ENCODE measurements around the gene PPL.
"Not testable (repeated sequence)": the region's sequence is repeated elsewhere in the genome, so short reads cannot be mapped to it uniquely, and the experiment has no call there.

PPL gene

DNA sequence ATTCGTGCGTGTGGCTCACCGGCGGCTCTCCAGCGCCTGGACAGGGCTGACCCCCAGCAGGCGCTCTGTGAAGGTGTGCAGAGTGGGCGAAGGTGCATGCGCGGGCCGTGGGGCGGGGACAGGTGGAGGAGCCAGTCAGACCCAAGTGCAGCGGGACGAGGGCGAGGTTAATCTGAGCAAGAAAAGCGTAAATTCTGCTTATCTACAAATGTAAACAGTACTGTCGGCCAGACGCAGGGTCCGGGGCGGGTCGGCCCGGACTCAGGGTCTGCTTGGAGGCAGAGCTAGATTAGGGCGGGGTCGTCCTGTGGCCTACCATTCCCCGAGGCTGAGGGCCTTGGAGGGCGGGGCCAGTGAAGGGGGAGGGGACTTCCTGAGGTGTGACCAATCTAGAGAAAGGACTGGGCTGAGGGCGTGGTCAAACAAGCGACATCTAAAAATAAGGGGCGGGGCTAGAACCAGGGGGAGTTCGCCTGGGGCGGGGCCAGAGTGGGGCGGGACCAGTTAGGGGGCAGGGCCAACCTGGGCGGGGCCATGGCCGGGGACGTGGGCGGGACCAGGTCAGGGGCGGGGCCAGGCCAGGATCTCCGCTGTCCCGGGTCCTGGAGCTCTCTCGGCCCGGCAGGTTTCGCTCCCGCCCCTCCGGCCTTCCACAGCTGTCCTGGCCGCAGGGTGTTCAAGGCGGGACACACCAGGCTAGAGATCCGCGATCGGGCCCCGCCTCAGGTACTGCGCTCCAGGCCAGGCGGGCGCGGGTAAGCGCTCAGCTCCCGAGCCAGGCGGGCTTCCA is 21.0 kb upstream of the PPL start, which contains the start of gene SEC14L5:
TSS of gene SEC14L5 (plus strand) at position 611 of the 790 bp plus-strand sequence. CDS start 994 bp downstream, outside the sequence.
- FAIRE-seq (no peak), DNase-seq (ENCODE audit: insufficient read length, low spot score) (peak; percentile 96)
- TF ChIP-seq, protein P1, sequence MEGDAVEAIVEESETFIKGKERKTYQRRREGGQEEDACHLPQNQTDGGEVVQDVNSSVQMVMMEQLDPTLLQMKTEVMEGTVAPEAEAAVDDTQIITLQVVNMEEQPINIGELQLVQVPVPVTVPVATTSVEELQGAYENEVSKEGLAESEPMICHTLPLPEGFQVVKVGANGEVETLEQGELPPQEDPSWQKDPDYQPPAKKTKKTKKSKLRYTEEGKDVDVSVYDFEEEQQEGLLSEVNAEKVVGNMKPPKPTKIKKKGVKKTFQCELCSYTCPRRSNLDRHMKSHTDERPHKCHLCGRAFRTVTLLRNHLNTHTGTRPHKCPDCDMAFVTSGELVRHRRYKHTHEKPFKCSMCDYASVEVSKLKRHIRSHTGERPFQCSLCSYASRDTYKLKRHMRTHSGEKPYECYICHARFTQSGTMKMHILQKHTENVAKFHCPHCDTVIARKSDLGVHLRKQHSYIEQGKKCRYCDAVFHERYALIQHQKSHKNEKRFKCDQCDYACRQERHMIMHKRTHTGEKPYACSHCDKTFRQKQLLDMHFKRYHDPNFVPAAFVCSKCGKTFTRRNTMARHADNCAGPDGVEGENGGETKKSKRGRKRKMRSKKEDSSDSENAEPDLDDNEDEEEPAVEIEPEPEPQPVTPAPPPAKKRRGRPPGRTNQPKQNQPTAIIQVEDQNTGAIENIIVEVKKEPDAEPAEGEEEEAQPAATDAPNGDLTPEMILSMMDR (IDR thresholded peaks at IDR 0.05; ENCODE audit: insufficient read depth, missing control alignments): no peak

DNA sequence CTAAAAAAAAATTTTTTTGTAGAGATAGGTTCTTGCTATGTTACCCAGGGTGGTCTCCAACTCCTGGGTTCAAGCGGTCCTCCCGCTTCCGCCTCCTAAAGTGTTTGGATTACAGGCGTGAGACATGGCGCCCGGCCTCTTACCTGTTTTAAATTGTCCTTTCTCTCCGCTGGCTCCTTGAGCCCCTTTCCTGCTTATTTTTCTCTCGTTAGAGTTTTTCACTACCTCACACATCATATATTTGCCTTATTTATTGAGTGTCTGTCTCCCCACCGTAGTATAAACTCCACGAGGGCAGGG is 20.4 kb upstream of the PPL start:
- no peak for DNase-seq (ENCODE audit: insufficient read length, low spot score)
- TF ChIP-seq, protein P1 (IDR thresholded peaks at IDR 0.05; ENCODE audit: insufficient read depth, missing control alignments): no peak
- no peak for FAIRE-seq

DNA sequence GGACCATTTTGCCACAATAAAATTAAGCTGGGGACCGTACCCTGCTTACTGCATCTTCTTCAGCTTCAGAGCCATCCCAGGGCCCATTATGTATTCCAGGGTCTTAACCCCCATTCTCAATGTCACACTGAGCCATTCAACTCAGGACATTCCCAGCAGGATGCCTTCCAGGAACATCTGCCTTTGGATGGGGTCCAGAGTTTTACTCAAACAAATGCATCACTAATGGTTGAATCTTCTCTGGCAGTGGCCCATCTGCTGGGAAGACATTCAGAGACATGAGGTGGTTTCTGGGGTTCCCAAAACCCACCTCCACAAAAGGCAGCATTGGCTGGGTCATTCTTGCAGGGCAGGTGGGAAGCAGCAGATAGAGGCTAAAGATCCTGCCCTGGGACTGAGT is 17.8 kb upstream of the PPL start:
- TF ChIP-seq, protein P1 (IDR thresholded peaks at IDR 0.05; ENCODE audit: insufficient read depth, missing control alignments): no peak
- no peak for FAIRE-seq
- no peak for DNase-seq (ENCODE audit: insufficient read length, low spot score)

DNA sequence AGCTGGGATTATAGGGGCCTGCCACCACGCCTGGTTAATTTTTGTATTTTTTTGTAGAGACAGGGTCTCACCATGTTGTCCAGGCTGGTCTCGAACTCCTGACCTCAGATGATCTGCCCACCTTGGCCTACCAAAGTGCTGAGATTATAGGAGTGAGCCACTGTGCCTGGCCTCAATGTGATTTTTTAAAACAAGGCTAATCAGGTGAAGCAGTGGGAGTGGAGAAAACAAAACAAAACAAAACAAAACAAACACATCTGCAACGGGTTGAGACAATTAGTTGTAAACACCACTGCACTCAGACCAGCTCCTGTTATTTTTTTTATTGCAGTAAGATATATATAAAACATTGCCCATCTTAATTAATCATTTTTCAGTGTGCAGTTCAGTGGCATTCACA is 14.6 kb upstream of the PPL start:
- DNase-seq (ENCODE audit: insufficient read length, low spot score); FAIRE-seq: not testable (repeated sequence)

DNA sequence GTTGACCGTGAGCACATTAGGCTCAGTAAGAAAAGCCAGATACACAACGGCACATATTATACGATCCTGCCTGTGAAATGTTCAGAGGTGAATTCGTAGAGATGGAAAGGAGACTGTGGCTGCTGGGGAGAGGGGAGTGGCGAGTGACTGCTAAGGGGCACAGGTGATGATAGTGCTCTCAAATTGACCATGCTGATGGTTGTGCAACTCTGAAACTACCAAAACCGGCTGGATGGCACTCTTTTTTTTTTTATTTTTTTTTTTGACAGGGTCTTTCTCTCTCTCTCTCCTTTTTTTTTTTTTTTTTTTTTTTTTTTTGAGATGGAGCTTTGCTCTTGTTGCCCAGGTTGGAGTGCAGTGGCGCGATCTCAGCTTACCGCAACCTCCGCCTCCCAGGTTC is 13.0 kb upstream of the PPL start:
- no peak for DNase-seq (ENCODE audit: insufficient read length, low spot score)
- FAIRE-seq: no peak
- TF ChIP-seq, protein P1 (IDR thresholded peaks at IDR 0.05; ENCODE audit: insufficient read depth, missing control alignments): no peak

DNA sequence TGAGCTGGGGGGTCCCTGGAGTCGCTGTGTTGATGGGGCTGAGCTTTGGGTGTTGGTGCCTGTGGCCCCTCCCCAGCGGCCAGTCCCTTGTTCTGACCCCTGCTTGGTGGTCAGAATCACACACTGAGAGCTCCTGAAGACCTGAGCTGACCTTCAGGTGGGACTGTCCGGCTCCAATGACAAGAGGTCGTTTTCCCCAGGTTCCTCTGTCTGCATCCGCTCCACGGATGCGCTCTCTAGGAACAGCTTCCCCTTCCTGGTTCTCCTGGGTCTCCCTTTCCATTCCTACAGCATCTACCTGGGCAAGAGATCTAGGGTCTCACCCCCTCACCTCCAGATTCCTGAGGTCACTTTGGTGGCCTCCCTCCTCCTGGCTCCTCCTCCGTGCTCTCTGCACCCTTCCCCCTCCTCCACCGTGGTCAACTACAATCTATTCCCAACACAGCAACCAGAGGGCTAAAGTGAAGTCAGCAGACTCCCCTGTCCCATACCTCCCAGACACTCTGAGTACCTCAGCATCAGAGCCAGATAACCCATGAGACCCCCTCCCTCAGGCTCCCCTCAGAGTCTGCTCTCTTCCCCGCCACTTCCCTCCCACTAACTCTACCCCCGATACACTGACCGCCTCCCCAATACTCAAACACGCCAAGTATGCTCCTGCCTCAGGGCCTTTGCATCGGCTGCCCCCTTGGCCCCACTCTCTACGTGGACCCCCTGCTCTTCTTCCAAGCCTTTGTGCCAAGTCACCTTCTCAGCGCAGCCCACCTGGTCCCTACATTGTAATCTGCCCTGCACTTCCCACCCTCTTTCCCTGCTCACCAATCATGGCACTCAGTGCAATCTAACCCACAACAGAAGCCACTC is 12.2 kb upstream of the PPL start:
- DNase-seq (ENCODE audit: insufficient read length, low spot score) (no peak), FAIRE-seq (no peak)
- TF ChIP-seq, protein P1 (IDR thresholded peaks at IDR 0.05; ENCODE audit: insufficient read depth, missing control alignments): no peak

DNA sequence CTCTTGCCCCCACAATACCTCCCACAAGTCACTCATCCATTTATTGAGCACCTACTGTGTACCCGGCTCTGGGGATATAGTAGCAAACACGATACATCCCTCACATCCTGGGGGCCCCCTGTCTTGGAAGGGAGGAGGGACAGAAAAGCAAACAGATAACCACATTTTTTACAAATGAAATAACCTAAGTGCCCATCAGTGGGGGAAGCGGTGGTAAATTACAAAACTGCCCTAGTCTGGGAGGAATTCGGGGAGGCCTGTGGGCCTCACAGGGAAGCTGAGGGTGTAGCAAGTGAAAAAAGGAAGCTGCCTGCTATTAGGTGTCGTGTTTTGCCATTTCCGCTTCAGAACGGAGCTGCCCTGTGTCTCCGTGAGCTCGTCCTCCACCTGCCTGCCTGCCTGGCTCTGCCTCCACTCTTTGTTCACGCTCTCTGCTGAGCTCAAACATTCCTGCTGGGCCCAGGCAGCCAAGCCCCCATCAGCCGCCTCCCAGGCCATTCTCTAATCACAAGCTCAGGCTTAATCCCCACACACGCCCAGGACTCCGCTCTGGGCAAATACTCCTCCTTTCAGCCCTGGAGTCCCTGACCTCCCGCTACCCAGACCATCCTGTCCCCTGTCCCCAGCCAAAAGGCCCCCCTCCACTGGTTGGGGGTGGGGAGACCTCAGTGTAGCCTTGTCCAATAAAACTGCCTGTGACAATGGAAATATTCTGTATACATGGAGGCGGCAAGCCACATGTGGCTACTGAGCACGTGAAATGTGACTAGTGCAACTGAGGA is 11.0 kb upstream of the PPL start:
- FAIRE-seq (no peak), DNase-seq (ENCODE audit: insufficient read length, low spot score) (peak; percentile 73)
- TF ChIP-seq, protein P1 (IDR thresholded peaks at IDR 0.05; ENCODE audit: insufficient read depth, missing control alignments): no peak

All from D721Med (cell line).